Fibroblast of the aortic adventitia (primary cell): ENCODE measurements around the gene TAPBP. TPM values are rescaled to one million over a fixed set of nuclear protein-coding genes. Genes with fewer than 3 reads are reported as not detected.
"Not testable (repeated sequence)": the region's sequence is repeated elsewhere in the genome, so short reads cannot be mapped to it uniquely, and the experiment has no call there.

Source experiments
- DNase-seq: peaks from one replicate; pipeline ENCODE4 v3.0.0-alpha.2; 2010; ENCODE audit warnings: low read depth
- H3K4me3 ChIP-seq: 2 replicates; pipeline ENCODE4 v1.5.1; 2011; ENCODE audit warnings: low read depth, mild to moderate bottlenecking, control low read depth, low read length, moderate library complexity
- total RNA-seq: library from RNA; depleted of rRNA; stranded (reverse); fragments of >200 nt; gene quantifications from 2 replicates; pipeline ENCODE4 v1.2.3, GENCODE V29; 2012; ENCODE audit warnings: low replicate concordance
- TF ChIP-seq, protein P1 (sequence below): IDR thresholded peaks from 2 replicates; pipeline ENCODE4 v1.5.1; 2011; ENCODE audit warnings: mild to moderate bottlenecking, low read length, control low read depth, inconsistent platforms; ENCODE audit not compliant: insufficient read depth

The TAPBP gene
- 50.2 and 86.2 TPM in 2 replicates for total RNA-seq

DNA sequence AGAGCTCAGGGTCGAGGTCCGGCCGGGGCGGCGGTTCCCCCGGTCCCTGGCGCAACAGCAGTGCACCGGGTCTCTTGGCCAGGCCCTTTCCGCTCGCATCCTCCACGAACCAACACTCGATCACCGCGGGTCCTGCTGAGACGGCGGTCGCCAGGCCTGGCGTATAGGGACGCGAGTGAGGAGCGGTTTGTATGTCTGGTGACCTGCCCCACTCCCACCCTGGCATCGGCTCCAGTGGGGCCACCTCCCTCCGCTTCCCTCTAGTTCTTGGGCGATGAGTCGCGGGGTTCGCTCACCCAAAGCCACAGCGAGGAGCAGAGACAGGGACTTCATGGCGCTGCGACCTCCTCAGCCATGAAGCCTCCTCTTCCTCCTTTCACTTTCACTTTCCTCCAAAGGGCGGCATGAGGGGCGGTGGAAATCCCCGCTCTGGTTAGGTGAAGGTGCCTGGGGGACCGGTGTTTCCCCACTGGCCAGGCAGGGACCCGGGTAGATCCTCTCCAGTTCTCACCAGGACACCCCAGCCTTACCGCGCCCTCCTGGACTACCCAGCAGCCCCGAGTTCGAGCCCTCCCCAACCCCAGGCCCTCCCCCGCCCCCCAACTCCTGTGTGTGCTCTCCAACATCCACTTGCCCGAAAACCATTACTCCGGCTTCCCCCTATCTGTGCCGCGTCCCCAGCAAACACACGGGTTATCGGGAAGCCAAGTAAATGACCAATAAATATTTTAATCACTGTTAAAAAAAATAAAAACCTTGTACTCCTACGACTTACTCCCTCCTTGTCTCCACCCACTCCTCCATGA is at the start of gene TAPBP:
TSS of gene TAPBP (minus strand) at position 370 of the 806 bp plus-strand sequence. CDS start at position 333, 37 bp downstream.
- TF ChIP-seq, protein P1, sequence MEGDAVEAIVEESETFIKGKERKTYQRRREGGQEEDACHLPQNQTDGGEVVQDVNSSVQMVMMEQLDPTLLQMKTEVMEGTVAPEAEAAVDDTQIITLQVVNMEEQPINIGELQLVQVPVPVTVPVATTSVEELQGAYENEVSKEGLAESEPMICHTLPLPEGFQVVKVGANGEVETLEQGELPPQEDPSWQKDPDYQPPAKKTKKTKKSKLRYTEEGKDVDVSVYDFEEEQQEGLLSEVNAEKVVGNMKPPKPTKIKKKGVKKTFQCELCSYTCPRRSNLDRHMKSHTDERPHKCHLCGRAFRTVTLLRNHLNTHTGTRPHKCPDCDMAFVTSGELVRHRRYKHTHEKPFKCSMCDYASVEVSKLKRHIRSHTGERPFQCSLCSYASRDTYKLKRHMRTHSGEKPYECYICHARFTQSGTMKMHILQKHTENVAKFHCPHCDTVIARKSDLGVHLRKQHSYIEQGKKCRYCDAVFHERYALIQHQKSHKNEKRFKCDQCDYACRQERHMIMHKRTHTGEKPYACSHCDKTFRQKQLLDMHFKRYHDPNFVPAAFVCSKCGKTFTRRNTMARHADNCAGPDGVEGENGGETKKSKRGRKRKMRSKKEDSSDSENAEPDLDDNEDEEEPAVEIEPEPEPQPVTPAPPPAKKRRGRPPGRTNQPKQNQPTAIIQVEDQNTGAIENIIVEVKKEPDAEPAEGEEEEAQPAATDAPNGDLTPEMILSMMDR, result no peak
- peak within 1 kb of the TSS; percentile 92 for H3K4me3 ChIP-seq
- DNase-seq, result peak; percentile 64

DNA sequence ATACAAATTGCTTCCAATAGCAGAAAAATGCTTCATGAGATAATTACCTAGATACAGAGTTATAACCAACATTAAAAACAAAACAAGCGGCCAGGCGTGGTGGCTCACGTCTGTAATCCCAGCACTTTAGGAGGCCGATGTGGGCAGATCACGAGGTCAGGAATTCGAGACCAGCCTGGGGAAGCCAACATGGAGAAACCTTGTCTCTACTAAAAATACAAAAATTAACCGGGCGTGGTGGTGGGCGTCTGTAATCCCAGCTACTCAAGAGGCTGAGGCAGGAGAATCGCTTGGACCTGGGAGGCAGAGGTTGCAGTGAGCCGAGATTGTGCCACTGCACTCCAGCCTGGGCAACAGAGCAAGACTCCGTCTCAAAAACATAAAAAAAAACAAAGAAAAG is 49.6 kb upstream of the TAPBP start:
- not testable (repeated sequence) for H3K4me3 ChIP-seq, DNase-seq

DNA sequence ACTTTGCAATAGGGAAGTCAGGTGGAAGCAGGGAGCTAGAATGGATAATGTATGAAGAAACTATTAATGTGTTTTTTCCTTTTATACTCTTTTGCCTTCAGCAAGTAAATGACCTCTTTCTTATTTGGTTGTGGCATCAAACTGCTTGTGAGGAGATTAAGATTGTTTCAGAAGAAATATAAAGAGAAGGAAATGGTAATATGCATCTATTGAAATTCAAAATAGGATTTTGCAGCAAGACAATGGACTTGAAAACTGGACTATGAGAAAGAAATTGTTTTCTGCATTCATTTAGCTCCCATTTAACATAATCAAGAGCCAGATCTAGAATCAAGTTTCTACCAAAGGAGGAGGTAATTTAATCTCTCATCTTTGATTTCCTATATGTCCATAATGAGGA is 45.5 kb upstream of the TAPBP start:
- DNase-seq, result no peak
- TF ChIP-seq, protein P1, result no peak
- no peak overlapping the region for H3K4me3 ChIP-seq

- H3K4me3 ChIP-seq, DNase-seq: not testable (repeated sequence)
Measured at GRCh38 chr6:33357160-33357871, 43.4 kb upstream of the TAPBP start.

DNA sequence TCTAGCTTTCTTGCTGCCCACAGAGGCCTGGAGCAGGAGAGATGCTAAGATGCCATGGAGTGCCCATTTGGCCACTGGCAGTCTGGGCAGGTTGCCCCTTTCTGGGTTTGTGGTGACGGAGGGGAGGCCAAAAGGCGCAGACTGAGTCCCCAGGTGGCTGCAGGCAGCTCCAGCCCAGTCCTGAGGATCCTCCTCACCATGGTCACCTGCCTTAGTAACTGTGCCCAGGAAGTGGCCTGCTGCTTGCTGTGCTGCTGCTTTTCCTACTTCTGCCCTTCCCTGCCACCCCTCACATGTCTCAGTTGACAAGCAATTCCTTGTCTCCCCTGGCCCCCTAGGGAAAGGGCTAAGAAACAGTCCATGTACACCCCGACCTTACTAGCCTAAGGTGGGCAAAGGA is 42.4 kb upstream of the TAPBP start:
- no peak for DNase-seq
- no peak overlapping the region for H3K4me3 ChIP-seq
- TF ChIP-seq, protein P1, result no peak

DNA sequence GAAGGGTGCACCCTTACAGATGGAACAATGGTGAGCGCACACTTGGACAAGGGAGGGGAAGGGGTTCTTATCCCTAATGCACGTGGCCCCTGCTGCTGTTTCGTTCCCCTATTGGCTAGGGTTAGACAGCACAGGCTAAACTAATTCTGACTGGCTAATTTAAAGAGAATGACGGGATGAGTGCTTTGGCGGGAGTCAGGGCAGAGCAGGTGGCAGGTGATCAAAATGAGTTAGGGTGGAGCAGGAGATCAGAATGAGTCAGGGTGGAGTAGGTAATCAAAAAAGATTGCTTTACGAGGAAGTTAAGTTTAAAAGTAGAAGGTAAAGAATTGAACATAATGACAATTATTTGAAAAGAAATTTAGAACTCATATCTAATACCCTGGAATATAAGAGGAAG is 42.0 kb upstream of the TAPBP start:
- not testable (repeated sequence) for H3K4me3 ChIP-seq, DNase-seq

DNA sequence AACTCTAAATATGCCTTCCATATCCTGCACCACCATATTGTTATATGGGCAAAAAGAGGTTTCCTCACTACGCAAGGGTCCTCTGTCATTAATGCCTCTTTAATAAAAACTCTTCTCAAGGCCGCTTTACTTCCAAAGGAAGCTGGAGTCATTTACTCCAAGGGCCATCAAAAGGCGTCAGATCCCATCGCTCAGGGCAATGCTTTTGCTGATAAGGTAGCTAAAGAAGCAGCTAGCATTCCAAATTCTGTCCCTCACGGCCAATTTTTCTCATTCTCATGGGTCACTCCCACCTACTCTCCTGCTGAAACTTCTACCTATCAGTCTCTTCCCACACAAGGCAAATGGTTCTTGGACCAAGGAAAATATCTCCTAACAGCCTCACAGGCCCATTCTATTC is 33.9 kb upstream of the TAPBP start:
- TF ChIP-seq, protein P1, result no peak
- DNase-seq, result no peak
- H3K4me3 ChIP-seq, result no peak overlapping the region

DNA sequence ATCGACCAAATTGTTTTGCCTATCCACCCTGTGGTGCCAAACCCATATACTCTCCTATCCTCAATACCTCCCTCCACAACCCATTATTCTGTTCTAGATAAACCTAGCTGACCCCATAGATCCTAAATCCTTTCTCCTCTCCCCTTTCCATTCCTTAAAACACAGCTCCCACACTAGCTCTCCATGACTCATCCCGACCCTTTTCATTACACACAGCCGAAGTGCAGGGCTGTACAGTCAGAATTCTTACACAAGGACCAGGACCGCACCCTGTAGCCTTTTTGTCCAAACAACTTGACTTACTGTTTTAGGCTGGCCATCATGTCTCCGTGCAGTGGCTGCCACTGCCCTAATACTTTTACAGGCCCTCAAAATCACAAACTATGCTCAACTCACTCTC is 33.1 kb upstream of the TAPBP start:
- H3K4me3 ChIP-seq, result not testable (repeated sequence)
- peak; percentile 56 for DNase-seq
